HG02943 (cell line): ENCODE results near the gene KRT7.
"Not testable (repeated sequence)": the region's sequence is repeated elsewhere in the genome, so short reads cannot be mapped to it uniquely, and the experiment has no call there.

Experiments used
- ATAC-seq: cut with Tn5 transposase; IDR thresholded peaks from one replicate; pipeline ENCODE4 v1.9.1; 2021; ENCODE audit warnings: mild to moderate bottlenecking, low read depth, moderate library complexity; ENCODE audit not compliant: unreplicated experiment

KRT7 gene

DNA sequence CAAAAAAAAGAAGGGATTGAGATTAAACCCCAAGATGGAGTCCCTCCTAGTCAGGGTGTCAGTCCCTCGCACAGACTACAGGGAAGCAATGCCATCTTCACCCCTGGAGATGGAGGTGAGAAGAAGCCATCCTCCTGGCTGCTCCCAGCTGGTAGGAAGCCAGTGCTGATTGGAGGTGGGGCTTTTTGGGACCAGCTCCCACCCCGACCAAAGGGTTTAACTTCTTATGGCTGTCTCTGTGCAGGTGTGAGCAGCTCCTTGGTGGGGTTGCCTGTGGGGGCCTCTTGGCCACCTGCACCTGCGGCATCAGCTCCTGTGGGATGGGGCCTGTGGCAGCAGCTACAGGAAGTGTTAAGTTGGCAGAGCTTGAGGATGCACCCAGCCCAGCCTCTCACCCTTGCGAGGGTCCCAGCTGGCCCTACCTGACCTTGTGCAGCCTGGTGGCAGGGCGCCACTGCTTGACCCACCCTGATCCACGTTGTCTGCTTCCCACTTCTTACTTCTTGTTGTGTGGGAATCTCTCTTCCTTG is 37.6 kb downstream of the KRT7 start:
- no peak for ATAC-seq

DNA sequence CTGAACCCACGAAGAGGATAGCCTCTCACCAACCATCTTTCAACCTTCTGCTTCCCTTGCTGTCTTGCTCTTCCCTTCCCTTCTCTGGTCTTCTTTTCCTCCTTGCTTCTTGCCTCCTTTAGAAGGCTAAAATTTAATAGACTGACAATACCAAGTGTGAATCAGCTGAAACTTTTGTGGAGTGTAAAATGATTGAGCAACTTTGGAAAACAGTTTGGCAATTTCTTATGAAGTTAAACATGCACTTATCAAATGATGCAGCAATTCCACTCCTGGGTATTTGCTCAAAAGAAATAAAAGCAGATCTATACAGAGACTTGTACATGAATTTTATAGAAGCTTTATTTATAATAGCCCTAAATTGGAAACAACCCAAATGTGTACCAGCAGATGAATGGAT is 38.1 kb downstream of the KRT7 start:
- no peak for ATAC-seq

DNA sequence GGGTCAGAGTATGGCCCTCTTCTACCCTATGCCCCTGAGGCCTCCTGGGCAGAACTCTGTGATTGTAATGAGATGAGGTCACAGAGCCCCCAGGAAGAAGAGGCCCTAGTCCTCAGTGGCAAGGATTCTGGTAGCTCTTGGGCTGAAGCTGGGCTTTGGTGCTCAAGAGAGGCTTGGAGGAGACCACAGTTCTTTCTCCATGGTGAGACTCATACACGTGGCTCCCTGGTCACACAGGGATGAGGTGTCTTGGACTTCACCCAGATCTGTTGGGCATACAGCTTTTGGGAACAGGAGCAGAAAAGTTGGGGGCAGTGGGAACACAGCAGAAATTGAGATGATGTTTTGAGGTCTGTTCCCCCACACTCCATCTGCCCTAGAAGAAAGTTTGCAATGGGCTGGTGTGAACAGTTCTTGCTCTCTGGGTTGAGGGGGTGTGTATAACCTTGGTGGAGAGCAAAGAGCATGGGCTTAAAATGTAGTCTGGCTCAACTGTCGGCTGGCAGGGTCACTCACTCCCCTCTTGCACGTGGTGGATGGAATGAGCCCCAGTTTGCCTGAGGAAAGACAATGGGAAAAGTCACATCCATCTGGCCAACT is 41.6 kb downstream of the KRT7 start, which contains the start of gene KRT86:
Gene KRT86, plus strand, starts transcription at position 125 of the 600 bp plus-strand sequence. CDS start 27,272 bp downstream, outside the sequence.
- ATAC-seq: no peak

DNA sequence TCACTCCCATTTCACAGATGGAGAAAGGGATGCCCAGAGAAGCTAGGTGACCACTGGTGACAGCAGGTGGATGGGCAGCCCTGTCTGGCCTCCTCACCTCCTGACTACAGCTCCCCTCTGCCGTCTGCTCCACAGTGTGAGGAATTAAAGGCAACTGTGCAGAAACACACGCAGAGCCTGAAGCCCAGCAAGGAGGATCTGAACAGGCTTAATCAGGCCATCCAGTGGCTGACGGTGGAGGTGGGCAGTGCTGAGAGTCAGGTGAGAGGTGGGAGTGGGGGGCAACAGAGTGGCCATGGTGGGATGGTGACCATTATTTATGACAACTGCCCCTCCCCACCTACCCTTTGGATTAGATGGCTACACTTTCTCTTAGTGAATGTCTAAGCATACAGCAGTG is 42.6 kb downstream of the KRT7 start:
- no peak for ATAC-seq

DNA sequence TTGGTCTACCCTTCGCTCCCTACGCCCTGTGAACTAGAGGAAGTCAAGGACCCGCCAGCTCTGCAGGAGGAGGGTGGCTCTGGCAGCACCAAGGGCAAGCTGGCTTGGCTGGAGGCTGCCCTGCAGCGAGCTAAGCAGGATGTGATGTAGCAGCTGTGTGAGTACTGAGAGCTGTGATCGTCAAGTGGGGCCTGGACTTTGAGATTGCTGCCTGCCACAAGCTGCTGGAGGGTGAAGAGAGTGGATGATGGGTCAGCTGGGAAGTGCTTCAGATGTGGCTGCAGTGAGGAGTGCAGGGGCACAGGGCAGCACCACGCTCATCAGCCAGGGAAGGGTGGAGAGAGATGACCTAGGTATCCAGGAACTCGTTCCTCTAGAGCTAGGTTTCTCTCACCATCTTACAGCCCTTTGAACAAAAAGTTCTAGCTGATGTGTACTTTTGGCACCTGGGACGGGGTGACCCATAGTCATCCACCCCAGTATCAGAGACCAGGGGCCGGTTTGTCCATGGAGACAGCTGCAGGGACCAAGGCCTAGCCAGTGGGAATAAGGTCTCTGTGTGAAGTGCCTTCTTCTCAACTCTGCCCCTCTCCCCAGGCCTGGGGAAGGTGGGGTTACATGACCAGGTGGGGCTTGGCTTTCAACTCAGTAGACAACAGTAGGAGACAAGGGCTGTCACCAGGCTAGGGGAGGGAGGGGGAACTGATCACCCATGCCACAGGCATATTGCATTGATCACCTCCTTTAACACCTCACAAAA is 44.6 kb downstream of the KRT7 start:
- ATAC-seq: no peak

DNA sequence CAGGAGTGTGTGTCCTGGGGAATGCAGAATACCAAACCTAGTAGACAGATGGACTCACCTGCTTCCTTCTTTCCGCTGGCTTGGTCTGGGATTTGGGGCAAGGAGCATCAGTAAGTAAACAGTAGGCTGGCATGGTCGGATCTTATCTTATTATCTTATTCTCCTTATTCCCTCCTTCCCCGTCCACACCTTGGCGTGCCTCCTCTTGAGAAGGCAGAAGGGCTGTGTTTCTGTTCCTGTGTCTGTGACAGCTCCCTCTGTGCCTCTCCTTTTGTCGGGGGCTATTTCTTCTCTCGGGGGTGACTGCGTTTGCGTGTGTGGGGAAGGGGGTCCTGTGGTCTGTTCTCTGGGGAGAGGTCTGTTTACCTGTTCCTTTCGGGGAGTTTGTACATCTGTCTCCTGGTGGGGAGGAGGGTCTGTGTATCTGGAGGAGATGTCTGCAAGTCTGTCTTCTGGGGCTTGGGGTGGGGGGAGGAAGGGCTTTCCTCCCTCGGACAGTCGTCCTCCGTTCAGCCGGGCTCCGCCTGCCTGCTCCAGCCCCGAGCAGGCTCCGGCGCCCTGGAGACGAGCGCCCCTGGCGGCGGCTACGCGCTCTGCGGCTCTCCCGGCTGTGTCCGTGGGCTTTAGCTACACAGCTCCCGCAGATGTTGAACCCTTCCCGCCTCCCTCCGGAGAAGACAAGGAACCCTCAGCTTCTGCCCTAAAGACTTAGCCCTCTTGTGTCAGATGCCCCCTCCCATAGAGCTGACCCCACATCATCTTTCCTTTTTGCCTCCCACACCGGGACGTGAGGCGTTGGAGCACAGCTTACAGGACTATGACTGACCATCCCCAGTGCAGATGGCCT is 45.8 kb downstream of the KRT7 start:
- ATAC-seq: no peak

DNA sequence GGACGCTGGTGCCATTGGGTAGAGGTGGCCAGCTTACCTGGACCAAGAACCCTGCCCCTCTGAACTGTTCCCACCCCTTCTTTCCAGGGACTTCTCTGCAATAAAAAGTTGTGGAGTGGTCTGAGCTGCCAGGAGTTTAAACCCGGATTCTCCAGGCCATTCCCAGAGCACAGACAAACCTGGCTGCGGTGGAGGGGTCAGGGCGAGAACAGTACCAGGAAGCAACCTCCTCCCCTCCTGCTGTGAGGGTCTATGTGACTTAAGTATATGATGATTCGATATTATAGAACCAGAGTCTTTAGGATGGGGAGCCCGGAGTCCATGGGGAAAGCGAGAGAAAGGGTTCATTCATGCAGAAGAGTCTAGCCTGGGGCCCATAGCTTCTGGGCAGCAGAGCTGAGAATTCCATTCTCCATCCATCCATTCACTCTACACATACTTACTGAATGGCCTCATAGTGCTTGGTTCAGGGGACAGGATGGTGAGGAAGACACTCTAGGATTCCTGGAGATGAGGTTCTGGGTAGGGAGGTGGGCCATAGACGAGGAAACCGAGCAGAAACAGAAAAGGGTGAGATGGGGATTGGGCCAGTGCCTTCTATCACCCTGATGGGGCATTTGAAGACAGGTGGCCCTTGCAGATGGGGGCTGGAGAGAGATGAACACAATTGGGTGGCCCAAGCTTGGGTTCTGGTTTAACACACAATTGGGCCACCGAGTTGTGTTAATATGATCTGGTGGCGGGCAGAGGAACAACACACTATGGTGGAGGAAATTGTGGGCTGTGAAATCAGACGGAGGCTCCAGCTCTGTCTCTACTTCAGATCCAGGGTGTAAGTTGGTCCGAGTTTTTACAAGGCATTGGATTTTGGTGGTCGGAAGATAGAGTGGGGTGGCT is 46.6 kb downstream of the KRT7 start:
- ATAC-seq: no peak

DNA sequence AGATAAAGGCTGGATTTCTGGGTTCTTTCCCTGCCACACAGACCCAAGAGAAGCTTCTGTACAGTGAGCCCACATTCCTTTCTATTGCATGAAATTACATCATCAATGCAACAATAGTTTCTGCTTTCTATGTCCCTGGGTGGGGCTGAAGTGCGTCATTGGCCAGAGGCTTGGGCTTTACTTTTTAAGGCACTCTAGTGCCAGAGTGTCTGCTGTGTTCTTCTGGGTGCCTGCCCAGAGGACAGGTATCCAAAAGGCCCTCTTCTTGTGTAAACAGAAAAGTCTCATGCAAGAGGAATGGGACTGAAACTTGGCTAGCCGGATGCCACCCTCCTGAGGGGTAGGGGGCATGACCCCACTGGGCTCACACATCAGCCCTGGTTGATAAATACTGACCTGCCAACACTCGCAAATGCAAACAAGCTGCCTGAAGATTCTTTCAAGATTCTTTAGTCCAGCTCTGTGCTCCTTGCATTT is 47.3 kb downstream of the KRT7 start:
- no peak for ATAC-seq

DNA sequence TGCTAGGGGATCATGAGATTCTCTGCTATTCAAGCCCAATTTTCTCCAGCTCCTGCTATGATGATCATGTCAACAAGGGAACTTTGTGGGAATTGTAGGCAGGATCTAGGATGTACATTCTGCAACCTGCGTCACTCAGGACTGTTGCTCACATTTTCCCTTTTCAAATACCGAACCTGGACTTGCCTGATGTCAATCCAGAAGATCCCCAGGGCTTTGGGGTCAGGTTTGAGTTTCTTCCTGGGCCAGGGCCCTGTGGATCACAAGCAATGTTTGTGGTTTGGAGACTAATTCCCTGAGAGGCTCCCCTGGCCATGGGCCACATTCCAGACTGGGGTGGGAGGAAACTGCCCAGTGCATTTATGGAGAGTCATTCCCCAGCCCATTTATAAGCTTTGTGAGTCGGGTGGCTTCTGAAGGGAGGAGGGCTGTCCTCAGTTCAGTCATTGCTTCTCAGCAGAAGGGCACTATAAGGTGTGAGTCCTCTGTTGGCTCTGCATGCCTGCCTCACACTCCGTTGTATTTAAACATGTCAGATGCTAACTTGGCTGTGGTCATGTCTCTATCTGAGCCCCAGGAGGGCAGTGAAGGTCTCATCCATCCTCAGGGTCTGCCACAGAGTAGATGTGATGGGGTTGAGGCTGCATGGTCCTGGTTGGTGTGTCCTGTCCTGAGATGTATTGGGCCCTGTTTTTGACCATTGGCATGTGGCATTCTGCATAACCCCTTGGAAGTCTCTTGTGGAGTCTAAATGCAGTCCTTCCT is 47.9 kb downstream of the KRT7 start:
- no peak for ATAC-seq

DNA sequence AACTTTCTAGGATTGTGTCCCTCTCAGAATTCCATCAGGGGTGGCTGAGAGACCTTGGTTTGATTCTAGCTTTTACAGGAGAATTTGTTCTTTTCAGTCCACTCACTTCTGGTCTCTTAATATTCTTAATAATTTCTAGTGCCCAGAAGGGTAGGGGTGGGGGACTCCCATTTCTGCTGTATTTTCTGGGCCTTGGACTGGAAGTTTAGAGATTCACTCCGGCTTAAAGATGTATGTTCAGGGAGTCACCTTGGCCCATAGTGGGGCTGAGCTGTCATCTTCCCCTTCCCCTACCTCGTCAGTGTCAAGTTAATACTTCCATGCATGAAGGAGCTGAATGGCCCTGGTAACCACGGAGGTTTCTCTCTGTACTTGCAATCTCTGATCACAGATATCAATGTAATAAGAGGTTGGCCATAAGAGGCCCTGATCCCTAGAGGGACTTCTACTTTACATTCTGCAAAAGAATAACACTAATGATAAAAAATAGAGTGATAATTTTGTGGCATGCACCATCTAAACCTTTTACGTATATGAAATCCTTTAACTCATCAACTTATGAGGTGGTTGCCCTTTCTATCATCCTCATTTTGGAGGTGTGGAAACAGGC is 51.6 kb downstream of the KRT7 start:
- no peak for ATAC-seq

DNA sequence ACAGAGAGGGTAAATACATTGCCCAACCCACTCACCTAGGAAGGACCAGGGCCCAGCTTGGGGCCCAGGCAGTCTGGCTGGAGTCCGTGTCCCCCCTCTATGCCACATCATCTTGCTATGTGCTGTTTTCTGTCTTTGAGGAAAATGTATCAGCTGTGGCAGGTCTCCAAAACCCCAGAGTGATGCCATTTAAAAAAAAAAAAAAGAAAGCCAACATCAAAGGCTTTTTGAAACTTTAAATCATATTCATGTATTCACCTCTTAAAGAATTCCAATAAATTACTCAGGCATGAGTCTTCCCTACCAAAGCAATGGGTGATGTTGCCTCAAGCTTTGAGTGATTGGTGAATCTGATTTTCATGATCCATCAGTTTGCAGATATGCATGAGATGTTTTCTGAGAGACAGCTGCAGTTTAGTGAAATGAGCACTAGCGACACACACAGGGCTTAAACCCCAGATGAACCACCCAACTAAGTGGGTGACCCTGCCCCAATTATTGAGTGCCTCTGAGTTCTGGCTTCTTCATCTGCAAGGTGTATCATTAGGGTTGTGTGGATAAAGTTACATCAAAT is 52.2 kb downstream of the KRT7 start:
- ATAC-seq: no peak

DNA sequence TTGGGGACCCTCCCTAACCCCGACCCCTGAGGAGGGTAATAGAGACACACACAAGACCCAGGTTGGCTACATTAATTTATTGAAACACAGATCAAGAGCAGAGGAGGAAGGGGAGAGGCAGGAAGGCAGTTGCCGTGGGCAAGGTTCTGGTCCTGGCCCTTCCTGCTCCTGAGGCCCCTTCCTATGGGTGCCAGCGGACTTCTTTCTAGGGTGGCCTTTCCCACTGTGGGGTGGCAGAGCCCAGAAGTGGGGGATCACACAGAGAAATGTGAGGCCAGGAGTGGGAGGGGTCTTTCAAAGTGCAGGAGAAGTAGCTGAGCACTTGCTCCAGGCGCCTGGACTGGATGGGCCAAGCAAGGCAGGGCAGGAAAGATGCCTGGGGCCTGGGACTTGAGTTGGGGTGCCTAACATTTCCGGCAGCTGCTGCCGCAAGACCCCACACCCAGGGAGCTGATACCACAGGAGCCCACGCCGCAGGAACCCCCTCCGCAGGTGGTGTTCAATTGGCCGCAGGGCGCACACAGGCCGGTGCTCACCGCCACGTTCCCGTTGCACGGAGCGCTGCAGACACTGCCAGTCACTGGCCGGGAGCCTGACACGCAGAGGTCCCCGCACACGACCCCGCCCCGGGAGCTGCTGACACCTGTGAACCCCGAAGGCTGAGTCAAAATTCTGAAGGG is 52.9 kb downstream of the KRT7 start:
- no peak for ATAC-seq

DNA sequence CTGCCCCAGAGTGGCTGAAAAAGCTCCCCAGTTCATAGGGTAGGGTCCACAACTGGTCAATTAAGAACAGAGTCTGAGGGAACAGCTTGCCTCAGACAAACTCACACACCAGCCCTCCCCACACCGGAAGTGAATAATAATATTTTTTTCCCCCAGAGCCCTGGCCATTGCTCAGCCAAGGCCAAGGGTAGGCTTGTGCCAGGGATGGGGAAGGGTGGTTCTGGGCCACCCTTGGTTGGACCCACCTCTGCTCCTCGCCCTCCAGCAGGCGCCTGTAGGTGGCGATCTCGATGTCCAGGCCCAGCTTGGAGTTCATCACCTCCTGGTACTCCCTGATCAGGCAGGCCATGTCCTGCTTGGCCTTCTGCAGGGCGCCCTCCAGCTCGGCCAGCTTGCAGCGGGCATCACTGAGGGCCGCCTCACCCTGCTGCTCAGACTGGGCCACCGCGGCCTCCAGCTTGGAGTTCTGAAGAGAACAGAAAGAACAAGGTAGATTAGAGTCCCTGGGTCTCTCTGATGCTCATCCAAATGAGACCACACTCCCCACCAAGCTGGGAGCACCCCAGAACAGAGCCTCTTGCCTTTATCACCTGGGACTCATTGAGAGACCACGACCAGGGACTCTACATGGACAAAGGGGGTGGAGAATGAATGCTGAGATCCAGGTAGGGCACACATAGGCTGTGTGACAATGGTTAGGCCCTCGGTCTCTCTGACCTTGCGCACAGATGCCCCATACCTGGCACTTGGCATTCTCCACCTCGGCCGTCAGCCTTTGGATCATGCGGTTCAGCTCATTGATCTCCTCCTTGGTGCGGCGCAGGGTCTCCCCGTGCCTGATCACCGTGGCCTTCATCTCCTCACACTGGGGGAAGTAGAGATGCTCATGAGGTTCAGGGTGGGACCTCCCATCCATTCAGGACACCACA is 54.1 kb downstream of the KRT7 start:
- not testable (repeated sequence) for ATAC-seq

DNA sequence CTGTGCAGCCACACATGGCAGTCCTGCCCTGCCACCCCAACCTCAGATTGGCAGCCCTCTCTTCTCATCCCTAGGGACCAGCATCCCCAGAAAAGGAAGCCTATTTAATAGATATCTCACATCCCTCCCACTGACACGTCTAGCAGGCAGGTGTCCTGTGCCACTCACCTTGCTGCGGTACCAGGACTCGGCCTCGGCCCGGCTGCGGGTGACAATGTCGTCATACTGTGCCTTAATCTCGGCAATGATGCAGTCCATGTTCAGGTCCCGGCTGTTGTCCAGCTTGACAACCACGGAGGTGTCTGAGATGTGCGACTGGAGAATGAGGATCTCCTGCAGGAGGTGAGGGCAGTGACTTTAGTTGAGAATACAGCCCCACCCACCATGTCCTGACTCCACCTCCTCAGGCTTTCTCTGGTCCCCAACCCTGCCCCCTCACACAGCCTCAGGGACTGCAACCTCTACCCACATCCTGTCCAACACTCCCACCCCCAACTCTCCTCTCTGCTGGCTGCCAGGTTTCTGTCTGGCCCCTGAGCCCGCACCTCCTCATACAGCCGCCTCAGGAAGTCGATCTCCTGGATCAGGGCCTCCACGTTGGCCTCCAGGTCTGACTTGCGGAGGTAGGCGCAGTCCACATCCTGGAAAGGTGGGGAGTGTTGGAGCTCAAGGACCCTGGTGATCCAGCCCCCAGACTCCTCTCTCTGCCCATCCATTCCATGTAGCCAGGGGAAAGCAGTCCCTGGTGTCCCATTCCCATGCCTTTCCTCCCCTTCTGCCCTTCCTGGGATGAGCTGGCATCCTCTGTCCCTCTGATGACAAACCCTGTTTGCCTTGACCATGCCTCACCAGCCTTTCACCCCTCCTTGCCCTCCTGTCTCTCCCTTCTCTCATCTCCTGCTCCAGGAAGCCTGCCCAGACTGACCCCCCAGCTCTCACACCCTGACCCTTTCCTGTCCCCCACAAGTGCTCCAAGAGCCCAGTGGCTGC is 55.1 kb downstream of the KRT7 start:
- not testable (repeated sequence) for ATAC-seq

DNA sequence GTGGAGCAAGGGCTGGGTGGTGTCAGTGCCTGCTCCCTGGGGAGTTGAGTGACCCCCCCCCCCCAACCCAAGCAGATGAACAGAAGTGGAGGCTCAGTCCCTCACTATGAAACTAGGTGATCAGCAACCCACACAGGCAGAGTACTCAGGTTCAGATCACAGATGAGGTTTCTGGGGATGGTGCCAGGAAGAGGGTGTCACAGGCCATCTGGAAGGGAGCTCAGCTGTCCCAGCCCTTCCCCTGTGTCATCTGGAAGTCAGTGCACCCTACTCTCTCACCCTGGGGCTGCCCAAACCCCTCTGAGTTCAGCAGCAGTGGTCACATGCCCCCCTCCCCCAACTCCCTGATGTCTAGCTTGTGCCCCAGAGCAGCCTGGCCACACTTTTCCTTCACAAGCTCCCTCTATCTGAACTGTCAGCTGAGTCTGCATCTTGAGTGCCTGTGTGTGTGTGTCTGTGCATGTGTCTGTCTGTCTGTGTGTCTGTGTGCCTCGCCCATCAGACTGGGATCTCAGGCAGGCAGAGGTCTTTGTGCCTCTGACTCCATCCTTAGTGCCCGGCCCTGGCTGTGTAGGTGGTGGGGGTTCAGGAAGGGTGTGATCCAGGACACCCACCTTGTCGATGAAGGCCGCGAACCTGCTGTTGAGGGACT is 57.6 kb downstream of the KRT7 start:
- ATAC-seq: not testable (repeated sequence)
